ENCODE measurements around the gene CFAP91. TPM values are rescaled to one million over a fixed set of nuclear protein-coding genes. Genes with fewer than 3 reads are reported as not detected.

Gene CFAP91
- total RNA-seq, 3 donors from 2014 or later: 0.51 to 6.2 (median 3.3) TPM

- Histone ChIP-seq H3K4me1 (ENCODE audit: low read depth) (no peaks in the 10 kb centered on the region), H3K36me3 (ENCODE audit: low read depth) (no peaks in the 10 kb centered on the region), H3K9me3 (no peaks in the 10 kb centered on the region), H3K4me3 (no peak overlapping the region)
- no peak for TF ChIP-seq CTCF (IDR thresholded peaks at IDR 0.05)
- intact Hi-C loops (cut with DNase I, micrococcal nuclease): no loop called here
- ATAC-seq (no peak), DNase-seq (no peak)
These were observed 36.8 kb upstream of the CFAP91 start for GRCh38 chr3:119665954-119666559.

- no peak for TF ChIP-seq CTCF (IDR thresholded peaks at IDR 0.05)
- H3K4me1 ChIP-seq (ENCODE audit: low read depth): no peaks in the 10 kb centered on the region
- H3K4me3 ChIP-seq: no peak overlapping the region
- DNase-seq: no peak
- no peaks in the 10 kb centered on the region for H3K9me3 ChIP-seq
- no peak for ATAC-seq
- intact Hi-C loops (cut with DNase I, micrococcal nuclease): no loop called here
- no peaks in the 10 kb centered on the region for H3K36me3 ChIP-seq (ENCODE audit: low read depth)
These were observed 32.8 kb upstream of the CFAP91 start for GRCh38 chr3:119669906-119670570.

GRCh38 chr3:119672776-119673175 lies 30.0 kb upstream of the CFAP91 start:
- H3K9me3 ChIP-seq: no peaks in the 10 kb centered on the region
- ATAC-seq (no peak), DNase-seq (no peak)
- peaks cover 13% of the 10 kb centered on the region for H3K4me1 ChIP-seq (ENCODE audit: low read depth)
- no peak for TF ChIP-seq CTCF (IDR thresholded peaks at IDR 0.05)
- H3K4me3 ChIP-seq: no peak overlapping the region
- intact Hi-C loops (cut with DNase I, micrococcal nuclease): no loop called here
- no peaks in the 10 kb centered on the region for H3K36me3 ChIP-seq (ENCODE audit: low read depth)

- no peaks in the 10 kb centered on the region for H3K36me3 ChIP-seq (ENCODE audit: low read depth)
- no peak for ATAC-seq
- peak in 1 of 3 donors; percentile 52 for DNase-seq
- no peaks in the 10 kb centered on the region for H3K9me3 ChIP-seq
- no peak for TF ChIP-seq CTCF (IDR thresholded peaks at IDR 0.05)
- intact Hi-C loops (cut with DNase I, micrococcal nuclease): no loop called here
- no peak overlapping the region for H3K4me3 ChIP-seq
- peaks cover 13% of the 10 kb centered on the region for H3K4me1 ChIP-seq (ENCODE audit: low read depth)
These were observed 28.9 kb upstream of the CFAP91 start for GRCh38 chr3:119673875-119674274.

- Histone ChIP-seq H3K4me1 (ENCODE audit: low read depth) (peaks cover 13% of the 10 kb centered on the region), H3K9me3 (no peaks in the 10 kb centered on the region), H3K36me3 (ENCODE audit: low read depth) (no peaks in the 10 kb centered on the region), H3K4me3 (no peak overlapping the region)
- no peak for TF ChIP-seq CTCF (IDR thresholded peaks at IDR 0.05)
- DNase-seq: no peak
- ATAC-seq: no peak
- intact Hi-C loops (cut with DNase I, micrococcal nuclease): no loop called here
These were observed 27.5 kb upstream of the CFAP91 start for GRCh38 chr3:119675188-119675874.
